ENCODE data around the gene SP140.

SP140 gene

DNA sequence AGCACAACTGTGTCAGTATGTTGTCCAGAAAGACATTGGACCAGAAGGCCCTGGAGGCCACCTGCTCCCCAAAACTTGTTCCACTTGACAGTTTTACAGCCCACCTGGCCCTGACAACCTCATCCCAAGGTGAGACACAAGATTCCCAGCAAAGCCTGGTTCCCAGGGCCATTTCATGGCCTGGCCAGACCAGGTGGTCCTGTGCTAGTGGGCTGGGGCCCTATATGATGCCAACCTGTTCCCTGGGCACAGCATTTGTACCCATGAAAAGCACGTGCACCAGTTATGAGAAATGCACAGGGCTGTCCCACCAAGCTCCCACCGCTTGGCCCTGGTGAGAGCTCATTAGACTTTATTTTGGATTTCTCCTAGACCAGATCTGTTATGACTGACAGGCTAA, 95.5 kb downstream of the SP140 start:
- FAIRE-seq = no peak
- DNase-seq (ENCODE audit: insufficient read length) = no peak
- TF ChIP-seq POLR2A (IDR thresholded peaks at IDR 0.05; ENCODE audit: low read depth, low read length) = no peak
- no peak for TF ChIP-seq POLR2AphosphoS5 (IDR thresholded peaks at IDR 0.05; ENCODE audit: low read depth, low read length)
- TF ChIP-seq TAF1 (IDR thresholded peaks at IDR 0.05; ENCODE audit: borderline replicate concordance, low read depth, low read length) = no peak

DNA sequence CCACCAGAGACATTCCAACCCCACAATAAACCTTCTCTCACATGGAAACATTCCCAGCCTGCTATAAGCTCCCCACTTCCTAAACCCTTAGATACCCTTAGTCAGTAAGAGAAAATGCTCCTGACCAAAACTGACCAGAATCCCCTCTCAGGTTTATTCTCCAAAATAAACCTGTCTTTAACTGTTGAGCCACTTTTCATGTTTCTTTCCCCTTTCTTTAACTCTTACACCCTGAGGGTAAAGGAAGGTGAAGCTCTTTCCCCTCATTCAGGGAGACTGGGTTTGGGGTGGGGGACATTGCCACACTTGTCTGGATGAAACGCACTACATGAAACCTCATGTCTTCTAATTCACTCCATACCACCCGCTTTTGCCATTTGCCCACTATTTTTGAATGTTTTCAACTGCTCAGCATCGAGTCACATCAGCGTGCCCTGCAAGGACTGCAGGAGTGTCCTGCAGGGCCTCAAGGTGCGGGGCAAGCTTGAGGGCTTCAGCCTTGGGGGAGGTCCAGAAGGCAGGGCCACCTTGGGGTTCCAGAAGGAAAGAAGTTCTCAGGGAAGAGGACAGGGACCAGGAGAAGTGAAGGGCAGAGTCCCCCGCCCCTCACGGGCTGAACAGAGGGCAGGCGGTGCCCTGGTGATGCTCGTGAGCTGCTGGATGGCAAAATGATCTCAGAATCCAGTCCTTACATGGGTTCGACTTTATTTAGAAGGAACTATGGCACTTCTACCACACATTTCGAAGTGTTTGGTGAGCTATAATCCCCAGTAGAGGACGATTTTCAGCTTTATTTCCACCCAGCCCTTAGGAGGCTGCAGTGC, 97.2 kb downstream of the SP140 start:
- TF ChIP-seq TAF1 (IDR thresholded peaks at IDR 0.05; ENCODE audit: borderline replicate concordance, low read depth, low read length) (no peak), POLR2A (IDR thresholded peaks at IDR 0.05; ENCODE audit: low read depth, low read length) (no peak), POLR2AphosphoS5 (IDR thresholded peaks at IDR 0.05; ENCODE audit: low read depth, low read length) (no peak)
- FAIRE-seq (no peak), DNase-seq (ENCODE audit: insufficient read length) (no peak)

DNA sequence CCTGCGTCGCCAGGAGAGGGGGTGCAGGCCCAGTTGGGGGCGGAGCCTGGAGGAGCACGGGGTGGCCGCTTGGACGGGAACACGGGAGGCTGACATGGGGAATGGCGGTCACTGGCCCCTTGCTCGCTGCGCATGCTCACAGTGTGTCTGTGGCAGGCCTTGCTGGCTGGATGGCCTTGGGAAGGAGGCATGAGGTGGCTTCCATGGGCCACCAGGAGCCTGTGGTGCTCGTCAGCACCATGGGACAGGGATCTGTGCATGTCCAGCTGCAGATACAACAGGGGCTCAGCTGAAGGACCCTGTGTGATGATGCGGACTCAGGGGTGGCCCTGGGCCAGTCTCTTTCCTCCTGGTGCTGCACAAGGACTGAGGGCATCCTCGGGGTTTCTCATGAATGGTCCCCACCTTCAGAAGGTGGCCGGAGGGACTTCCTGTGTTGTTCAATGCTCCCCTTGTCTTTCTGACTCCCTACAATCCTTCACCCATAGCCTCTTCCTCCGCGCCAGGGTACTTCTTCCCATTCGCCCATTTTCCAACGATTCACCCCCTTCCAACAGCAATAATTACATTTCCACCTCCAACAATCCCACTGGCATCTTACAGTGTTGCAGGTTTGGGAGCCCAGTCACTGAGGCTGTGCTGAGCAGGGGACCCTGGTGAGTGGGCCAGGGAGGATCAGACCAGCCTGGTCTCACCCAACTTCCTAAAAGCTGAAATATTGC, 98.0 kb downstream of the SP140 start:
- TF ChIP-seq TAF1 (IDR thresholded peaks at IDR 0.05; ENCODE audit: borderline replicate concordance, low read depth, low read length) = no peak
- no peak for TF ChIP-seq POLR2A (IDR thresholded peaks at IDR 0.05; ENCODE audit: low read depth, low read length)
- 0 out of 2 replicates have a peak, but pooled peaks have one; percentile 25 for TF ChIP-seq POLR2AphosphoS5 (IDR thresholded peaks at IDR 0.05; ENCODE audit: low read depth, low read length)
- no peak for FAIRE-seq
- DNase-seq (ENCODE audit: insufficient read length) = no peak

DNA sequence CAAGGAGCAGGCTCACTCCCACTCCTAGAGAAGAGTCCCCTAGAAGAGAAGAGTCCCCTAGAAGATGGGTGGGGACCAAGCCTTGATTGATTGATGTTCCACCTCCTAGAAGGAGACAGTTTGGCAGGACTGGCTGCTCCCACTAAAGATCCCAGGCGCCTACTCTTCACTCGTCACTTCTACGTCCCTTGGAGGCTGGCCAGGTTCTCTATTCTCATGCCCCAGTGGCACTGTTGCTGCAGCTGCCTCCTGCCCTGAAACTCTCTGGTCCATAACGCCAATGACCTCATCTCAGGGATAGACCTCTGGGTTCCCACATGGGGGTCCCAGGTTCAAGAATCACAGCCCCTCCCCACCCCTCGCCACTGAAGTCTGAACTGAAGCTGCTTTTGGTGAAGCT, 99.0 kb downstream of the SP140 start:
- no peak for TF ChIP-seq POLR2AphosphoS5 (IDR thresholded peaks at IDR 0.05; ENCODE audit: low read depth, low read length)
- no peak for TF ChIP-seq TAF1 (IDR thresholded peaks at IDR 0.05; ENCODE audit: borderline replicate concordance, low read depth, low read length)
- TF ChIP-seq POLR2A (IDR thresholded peaks at IDR 0.05; ENCODE audit: low read depth, low read length) = no peak
- no peak for FAIRE-seq
- DNase-seq (ENCODE audit: insufficient read length) = no peak

DNA sequence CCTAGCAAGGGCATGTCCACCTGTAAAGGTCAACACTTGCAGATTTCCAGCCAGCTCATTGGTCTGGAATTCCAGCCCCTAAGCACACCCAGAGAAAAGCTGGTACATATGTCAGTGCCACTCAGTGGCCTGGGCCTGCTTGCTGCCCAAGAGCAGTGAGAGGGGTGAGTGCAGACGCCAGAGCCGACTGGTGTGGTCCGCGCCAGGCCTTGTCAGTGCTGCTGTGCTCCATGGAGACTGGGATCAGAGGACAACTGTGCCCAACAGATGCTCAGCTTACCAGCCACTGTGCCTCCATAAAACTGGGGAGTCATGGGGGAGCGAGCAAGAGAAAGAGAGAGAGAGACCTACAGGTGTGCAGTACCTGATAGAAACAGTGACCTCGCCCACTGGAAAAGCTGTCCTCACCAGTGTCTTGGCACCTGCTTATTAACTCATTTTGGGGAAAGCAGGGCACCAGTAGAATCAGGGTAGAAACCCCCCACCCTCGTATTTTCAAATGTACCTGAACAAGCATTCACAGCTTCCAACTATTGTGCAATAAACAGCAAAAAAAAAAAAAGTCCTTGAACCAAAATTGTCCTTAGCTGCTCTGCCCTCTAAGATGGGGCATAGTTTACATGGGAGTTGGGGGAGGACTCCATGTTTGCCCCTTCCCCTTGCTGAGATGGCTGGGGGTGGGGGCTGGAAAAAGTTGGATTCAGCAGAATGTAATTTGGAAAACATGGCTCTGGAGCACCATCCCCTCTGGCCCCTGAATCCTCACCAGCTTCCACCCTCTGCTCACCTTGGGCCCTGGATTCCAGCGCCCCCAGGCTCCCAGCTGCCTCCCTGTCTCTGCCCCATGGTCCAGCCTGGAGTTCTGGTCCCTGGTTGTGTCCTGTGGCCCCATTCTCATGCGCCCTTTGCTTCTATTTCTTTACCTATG, 100.0 kb downstream of the SP140 start:
- FAIRE-seq = no peak
- no peak for TF ChIP-seq POLR2A (IDR thresholded peaks at IDR 0.05; ENCODE audit: low read depth, low read length)
- no peak for TF ChIP-seq POLR2AphosphoS5 (IDR thresholded peaks at IDR 0.05; ENCODE audit: low read depth, low read length)
- no peak for TF ChIP-seq TAF1 (IDR thresholded peaks at IDR 0.05; ENCODE audit: borderline replicate concordance, low read depth, low read length)
- no peak for DNase-seq (ENCODE audit: insufficient read length)

DNA sequence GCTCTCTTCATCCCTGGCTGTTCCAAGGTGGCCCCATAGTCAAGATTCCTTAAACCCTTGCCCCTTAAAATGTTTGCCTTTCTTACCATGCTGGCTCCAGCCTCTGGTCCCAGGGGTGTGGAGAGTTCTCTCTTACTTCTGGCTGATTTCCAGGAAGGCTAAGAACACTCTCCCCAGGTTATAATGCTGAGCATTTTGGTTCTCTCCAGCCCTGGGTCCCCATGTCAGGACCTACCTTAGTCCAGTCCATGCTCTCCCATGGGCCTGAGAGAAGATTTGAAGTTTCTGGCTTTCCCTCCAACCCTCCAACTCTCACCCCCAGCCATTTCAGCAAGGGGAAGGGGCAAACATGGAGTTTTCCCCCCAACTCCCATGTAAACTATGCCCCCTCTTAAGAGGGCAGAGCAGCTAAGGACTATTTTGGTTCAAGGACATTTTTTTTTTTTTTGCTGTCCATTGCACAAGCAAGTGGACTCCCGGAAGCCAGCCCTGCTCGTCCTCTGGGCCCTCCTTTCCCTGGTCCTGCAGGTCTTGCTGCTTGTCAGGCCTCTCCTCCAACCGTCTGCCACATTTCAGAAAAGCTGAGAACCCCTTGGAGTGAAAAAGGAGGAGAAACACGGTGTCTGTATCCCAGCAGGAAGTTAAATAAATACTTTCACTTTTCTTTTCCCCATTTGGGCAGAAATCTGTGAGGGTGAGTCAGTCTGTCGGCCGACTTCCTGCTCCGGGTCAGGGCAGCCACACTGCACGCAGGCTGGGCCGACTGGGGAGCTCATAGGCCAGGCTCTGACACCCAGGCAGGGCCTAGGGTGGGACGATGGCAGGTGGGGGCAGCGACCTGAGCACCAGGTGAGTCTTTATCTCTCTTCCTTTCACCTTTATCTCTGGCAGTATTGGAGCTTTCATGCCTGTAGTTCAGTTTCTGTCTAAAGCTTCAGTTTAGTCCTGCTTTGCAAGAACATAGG, 101.2 kb downstream of the SP140 start, which contains the start of gene SP140L:
TSS of gene SP140L (plus strand) at position 741 of the 965 bp plus-strand sequence. CDS start at position 818, 77 bp downstream.
- FAIRE-seq (peak; percentile 97), DNase-seq (ENCODE audit: insufficient read length) (peak; percentile 61)
- peak; percentile 27; the same call in 1 of the 2 replicates for TF ChIP-seq POLR2AphosphoS5 (IDR thresholded peaks at IDR 0.05; ENCODE audit: low read depth, low read length)
- no peak for TF ChIP-seq TAF1 (IDR thresholded peaks at IDR 0.05; ENCODE audit: borderline replicate concordance, low read depth, low read length)
- peak; percentile 68; the same call in 1 of the 2 replicates for TF ChIP-seq POLR2A (IDR thresholded peaks at IDR 0.05; ENCODE audit: low read depth, low read length)

DNA sequence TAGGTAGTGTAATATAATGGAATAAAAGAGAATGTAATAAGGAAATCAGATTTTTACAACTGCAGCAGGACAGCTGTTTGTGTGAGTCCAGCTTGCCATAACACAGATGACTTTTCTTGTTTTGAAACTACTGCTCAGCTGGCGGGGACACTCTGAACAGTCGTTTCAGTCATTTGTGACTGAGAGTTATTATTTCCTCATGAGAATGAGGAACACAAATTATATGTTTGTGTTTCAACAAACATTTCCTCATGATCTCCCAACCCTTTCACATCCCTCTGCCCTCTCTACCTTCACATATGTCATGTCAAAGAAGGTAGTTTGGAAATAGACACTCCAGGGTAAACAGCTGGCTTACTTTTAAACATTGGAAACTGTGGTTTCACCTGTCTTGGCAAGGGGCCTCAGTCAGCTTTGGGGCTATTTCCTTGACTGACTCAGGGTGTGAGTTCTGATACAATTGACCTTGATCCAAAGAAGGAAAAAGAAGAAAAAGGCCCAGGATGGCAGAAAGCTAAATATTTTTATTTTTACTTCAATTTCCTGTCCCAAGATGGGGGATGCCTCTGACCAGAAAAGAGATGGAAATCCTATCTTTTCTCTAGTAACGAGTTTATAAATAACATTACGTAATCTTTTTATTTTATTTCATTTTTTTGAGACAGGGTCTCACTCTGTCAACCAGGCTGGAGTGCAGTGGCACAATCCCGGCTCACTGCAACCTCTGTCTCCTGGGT, 102.0 kb downstream of the SP140 start:
- TF ChIP-seq POLR2AphosphoS5 (IDR thresholded peaks at IDR 0.05; ENCODE audit: low read depth, low read length) (no peak), TAF1 (IDR thresholded peaks at IDR 0.05; ENCODE audit: borderline replicate concordance, low read depth, low read length) (no peak), POLR2A (IDR thresholded peaks at IDR 0.05; ENCODE audit: low read depth, low read length) (no peak)
- no peak for DNase-seq (ENCODE audit: insufficient read length)
- FAIRE-seq = no peak

DNA sequence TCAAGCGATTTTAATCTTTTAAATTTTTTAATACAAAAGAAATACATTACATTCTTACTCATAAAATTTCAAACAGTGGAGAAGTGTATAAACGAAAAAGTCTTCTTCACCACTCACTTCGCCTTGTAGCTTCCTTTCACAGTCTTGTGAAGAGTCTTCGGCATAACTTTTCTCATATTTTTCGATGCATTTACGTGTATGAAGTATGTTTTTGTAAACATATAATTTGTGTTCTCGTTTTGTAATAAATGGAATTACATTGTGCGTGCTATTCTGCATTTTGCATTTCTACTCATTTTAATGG, 102.6 kb downstream of the SP140 start:
- DNase-seq (ENCODE audit: insufficient read length) (no peak), FAIRE-seq (no peak)
- TF ChIP-seq POLR2A (IDR thresholded peaks at IDR 0.05; ENCODE audit: low read depth, low read length) = no peak
- TF ChIP-seq POLR2AphosphoS5 (IDR thresholded peaks at IDR 0.05; ENCODE audit: low read depth, low read length) = no peak
- TF ChIP-seq TAF1 (IDR thresholded peaks at IDR 0.05; ENCODE audit: borderline replicate concordance, low read depth, low read length) = no peak

DNA sequence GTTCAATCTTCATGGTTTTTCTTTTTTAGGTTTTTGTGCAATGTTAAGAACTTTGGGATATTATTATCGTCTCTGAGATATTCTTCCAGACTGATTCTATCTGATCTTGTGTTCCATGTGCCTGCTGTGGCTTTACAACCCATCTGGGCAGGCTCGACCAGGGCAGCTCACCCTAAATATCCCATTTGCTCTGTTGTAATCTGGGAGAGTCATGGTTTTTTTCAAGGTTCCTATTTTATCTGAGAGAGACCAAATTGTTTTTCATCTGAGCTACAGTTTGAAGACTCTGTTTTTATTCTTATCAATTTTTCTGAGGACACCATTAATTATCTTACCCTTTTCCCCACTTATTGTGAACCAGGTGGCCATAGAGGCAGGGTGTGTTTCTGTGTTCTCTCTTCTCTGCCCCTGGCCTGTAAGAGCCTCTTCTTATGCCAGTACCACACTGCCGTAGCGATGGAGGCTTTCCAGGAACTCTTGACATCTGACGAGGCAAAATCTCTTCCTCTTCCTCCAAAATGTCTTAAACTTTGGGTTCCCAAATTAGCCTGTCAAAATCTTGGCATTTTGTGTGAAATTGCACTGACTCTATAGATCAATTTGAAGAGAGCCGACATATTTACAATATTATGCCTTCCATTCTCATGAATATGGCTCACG, 104.5 kb downstream of the SP140 start:
- FAIRE-seq (no peak), DNase-seq (ENCODE audit: insufficient read length) (no peak)
- TF ChIP-seq POLR2AphosphoS5 (IDR thresholded peaks at IDR 0.05; ENCODE audit: low read depth, low read length) = no peak
- no peak for TF ChIP-seq TAF1 (IDR thresholded peaks at IDR 0.05; ENCODE audit: borderline replicate concordance, low read depth, low read length)
